Transverse colon (tissue), 4 donors: ENCODE data around the gene MRFAP1.

Experiments used
- CTCF ChIP-seq, 5 experiments: fragments of 200-600 bp in 3 of 5; fragments of 450-650 bp in 2 of 5; sonication (generic) in 3 of 5; IDR thresholded peaks; 1 replicate in 2 of 5; 2 replicates in 3 of 5; pipeline ENCODE4 v1.5.1; 2016 to 2017; ENCODE audit warnings: antibody characterized with exemption in 5 of 5, inconsistent platforms in 3 of 5, mild to moderate bottlenecking in 2 of 5, moderate library complexity in 1 of 5
- EP300 ChIP-seq: sonication (generic); formaldehyde crosslinking; IDR thresholded peaks from one replicate; pipeline ENCODE4 v1.6.1; 2017; ENCODE audit warnings: antibody characterized with exemption, low read depth
- POLR2A ChIP-seq: fragments of 450-650 bp; IDR thresholded peaks from one replicate; pipeline ENCODE4 v1.6.1; 2016; ENCODE audit warnings: antibody characterized with exemption, mild to moderate bottlenecking, moderate library complexity
- POLR2AphosphoS5 ChIP-seq, 3 donors: sonication (generic); formaldehyde crosslinking; IDR thresholded peaks; one replicate each; pipeline ENCODE4 v1.6.1; 2016; ENCODE audit warnings: antibody characterized with exemption in 3 of 3

- TF ChIP-seq POLR2AphosphoS5 (IDR thresholded peaks at IDR 0.05) (no peak), POLR2A (no peak), EP300 (no peak), CTCF (IDR thresholded peaks at IDR 0.05) (no peak)
Observed at GRCh38 chr4:6643141-6643847, 2.8 kb downstream of the MRFAP1 start.
